ENCODE measurements around the gene IPO4.

Gene IPO4

GRCh38 chr14:24141097-24141880, 47.3 kb downstream of the IPO4 start, which contains the start of gene EMC9:
Gene EMC9 (minus strand): TSS chr14:24141591. CDS start chr14:24141304, 287 bp downstream.
- TF ChIP-seq POLR2AphosphoS5 (IDR thresholded peaks at IDR 0.05; ENCODE audit: low read depth, low read length) = peak; percentile 69
- no peak for TF ChIP-seq FOXP2 (optimal IDR thresholded peaks at IDR 0.05; ENCODE audit: borderline replicate concordance, extremely low read depth, extremely low read length, insufficient read depth)
- 0 out of 4 replicates have a peak, but pooled peaks of 1 of the 2 experiments have one; percentile 6 for TF ChIP-seq REST (IDR thresholded peaks at IDR 0.05; ENCODE audit: insufficient read depth in 1 of 2, low read depth in 2 of 2, low read length in 2 of 2)
- peak; percentile 83; the same call in 1 of the 2 replicates for TF ChIP-seq TAF1 (IDR thresholded peaks at IDR 0.05; ENCODE audit: borderline replicate concordance, insufficient read depth, low read length)

- TF ChIP-seq SIN3A (IDR thresholded peaks at IDR 0.05; ENCODE audit: borderline replicate concordance, insufficient read depth, low read length) = no peak
- TF ChIP-seq REST (IDR thresholded peaks at IDR 0.05; ENCODE audit: insufficient read depth in 1 of 2, low read depth in 2 of 2, low read length in 2 of 2) = no peak
- no peak for TF ChIP-seq TAF1 (IDR thresholded peaks at IDR 0.05; ENCODE audit: borderline replicate concordance, insufficient read depth, low read length)
- no peak for TF ChIP-seq POLR2AphosphoS5 (IDR thresholded peaks at IDR 0.05; ENCODE audit: low read depth, low read length)
- no peak for TF ChIP-seq FOXP2 (optimal IDR thresholded peaks at IDR 0.05; ENCODE audit: borderline replicate concordance, extremely low read depth, extremely low read length, insufficient read depth)
Observed at GRCh38 chr14:24139272-24139934, 49.2 kb downstream of the IPO4 start.

GRCh38 chr14:24138396-24139271, 50.0 kb downstream of the IPO4 start:
- no peak for TF ChIP-seq FOXP2 (optimal IDR thresholded peaks at IDR 0.05; ENCODE audit: borderline replicate concordance, extremely low read depth, extremely low read length, insufficient read depth)
- TF ChIP-seq SIN3A (IDR thresholded peaks at IDR 0.05; ENCODE audit: borderline replicate concordance, insufficient read depth, low read length) = no peak
- no peak for TF ChIP-seq TAF1 (IDR thresholded peaks at IDR 0.05; ENCODE audit: borderline replicate concordance, insufficient read depth, low read length)
- TF ChIP-seq POLR2AphosphoS5 (IDR thresholded peaks at IDR 0.05; ENCODE audit: low read depth, low read length) = no peak; the same call in 1 of the 2 replicates
- TF ChIP-seq REST (IDR thresholded peaks at IDR 0.05; ENCODE audit: insufficient read depth in 1 of 2, low read depth in 2 of 2, low read length in 2 of 2) = no peak

GRCh38 chr14:24137529-24138395, 50.9 kb downstream of the IPO4 start:
- no peak for TF ChIP-seq REST (IDR thresholded peaks at IDR 0.05; ENCODE audit: insufficient read depth in 1 of 2, low read depth in 2 of 2, low read length in 2 of 2)
- no peak for TF ChIP-seq FOXP2 (optimal IDR thresholded peaks at IDR 0.05; ENCODE audit: borderline replicate concordance, extremely low read depth, extremely low read length, insufficient read depth)

Data from PFSK-1 (cell line).